GM18907 (cell line): ENCODE data around the gene KIF3B.

ENCODE experiments used
- ATAC-seq: cut with Tn5 transposase; IDR thresholded peaks from one replicate; pipeline ENCODE4 v1.9.1; 2021; ENCODE audit warnings: mild to moderate bottlenecking, moderate library complexity; ENCODE audit not compliant: unreplicated experiment

Gene KIF3B

GRCh38 chr20:32277361-32278198, at the start of gene KIF3B:
Gene KIF3B (plus strand): TSS chr20:32277651. CDS start chr20:32309778, 32,127 bp downstream.
- peak; percentile 80 for ATAC-seq

DNA sequence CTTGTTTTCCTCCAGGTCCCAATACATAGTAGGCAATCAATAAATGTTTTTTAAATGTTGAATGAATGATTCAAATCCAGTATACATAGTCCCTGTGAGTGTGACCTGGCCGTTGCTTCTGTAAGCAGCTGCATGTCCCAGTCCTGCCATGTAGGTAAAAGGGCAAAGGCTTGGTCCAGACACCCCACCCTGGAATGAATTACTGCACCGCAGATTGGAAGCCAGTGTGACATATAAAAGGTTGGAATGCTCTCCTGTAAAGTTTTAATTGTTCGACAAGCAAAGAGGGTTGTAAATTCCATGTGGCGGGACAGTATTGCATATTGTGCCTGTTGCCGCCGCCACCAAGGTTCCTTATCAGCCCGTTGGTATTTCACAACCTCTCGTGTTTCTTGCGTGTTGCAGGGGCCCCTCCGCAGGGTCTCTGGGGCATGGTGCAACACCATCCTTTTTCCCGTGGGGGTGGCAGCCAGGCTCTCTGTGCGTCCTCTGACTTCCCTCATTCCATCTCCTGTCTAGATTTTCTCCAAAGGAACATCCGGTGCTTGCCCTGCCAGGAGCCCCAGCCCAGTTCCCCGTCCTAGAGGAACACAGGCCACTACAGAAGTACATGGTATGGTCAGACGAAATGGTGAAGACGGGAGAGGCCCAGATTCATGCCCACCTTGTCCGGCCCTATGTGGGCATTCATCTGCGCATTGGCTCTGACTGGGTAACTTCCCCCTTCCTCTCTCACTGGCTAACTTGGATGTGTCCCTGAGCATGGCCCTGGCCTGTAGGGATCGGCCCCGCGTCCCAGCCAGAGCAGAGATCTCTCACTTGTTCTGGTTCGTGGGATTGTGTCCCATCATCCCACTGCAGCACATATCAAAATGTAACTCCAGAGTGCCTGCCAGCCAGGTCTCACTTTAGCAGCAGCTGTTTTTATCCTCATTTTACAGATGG, 49.4 kb upstream of the KIF3B start:
- ATAC-seq = no peak

DNA sequence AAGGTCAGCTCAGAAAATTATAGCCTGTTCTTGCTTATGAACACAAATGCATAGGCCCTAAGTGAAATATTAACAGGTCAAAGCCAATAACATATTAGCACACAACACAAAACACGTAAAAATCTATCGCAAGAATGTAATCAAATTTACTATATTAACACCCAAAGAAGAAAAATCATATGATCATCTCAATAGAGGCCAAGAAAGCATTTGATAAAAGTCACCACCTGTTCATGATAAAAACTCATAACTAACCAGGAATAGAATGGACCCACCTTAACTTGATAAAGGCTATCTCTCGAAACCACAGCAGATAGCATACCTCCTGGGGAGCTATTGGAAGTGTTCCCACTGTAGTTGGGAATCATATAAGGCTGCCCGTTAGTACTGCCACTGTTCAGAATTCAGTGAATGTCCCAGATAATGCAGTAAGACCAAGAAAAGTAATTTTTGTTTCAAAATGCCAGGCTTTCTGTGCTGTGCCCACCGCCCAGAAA, 48.2 kb upstream of the KIF3B start:
- ATAC-seq = no peak

DNA sequence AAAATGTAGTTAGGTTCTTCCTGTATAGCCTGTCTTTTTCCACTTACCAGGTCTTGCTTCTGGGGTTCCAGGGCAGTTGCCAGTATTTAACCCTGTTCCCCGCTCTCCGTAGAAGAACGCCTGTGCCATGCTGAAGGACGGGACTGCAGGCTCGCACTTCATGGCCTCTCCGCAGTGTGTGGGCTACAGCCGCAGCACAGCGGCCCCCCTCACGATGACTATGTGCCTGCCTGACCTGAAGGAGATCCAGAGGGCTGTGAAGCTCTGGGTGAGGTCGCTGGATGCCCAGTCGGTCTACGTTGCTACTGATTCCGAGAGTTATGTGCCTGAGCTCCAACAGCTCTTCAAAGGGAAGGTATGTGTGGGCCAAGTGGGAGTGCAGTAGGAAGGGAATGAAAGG, 46.7 kb upstream of the KIF3B start:
- no peak for ATAC-seq

DNA sequence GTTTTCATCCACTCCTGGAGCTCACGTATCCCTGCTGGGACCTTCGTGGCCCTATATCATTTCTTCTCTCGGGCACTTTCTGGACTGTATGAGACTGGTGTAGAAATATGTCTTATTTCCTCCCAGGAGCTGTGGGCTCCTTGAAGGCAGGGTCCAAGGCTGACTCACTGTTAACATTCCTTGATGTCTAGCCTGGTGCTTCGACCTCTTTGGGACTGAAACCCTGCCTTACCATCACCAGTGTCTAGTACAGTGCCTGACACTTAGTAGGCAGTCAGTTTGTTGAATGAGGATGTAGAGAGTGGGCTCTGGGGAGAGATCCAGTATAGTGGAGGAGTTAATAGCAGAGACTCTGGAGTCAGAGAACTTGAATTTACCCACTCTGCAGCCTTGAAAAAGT, 46.2 kb upstream of the KIF3B start:
- no peak for ATAC-seq

DNA sequence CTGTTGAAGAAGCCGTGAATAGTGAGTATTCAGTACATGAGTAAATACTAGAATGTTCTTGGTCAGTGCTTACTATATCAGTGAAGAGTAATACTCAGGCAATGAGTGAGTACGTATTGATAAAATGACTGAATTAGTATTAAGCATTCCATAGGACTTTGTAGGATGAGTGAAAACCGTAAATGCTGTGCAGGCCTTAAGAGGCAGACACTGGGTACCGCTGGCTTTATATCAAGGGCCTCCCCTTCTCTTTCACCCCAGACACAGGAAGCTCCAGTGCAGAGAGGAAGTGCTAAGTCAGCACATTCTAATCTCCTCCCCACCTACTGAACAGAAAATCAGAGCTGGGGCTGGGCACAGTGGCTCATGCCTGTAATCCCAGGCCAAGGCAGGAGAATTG, 45.6 kb upstream of the KIF3B start:
- no peak for ATAC-seq

DNA sequence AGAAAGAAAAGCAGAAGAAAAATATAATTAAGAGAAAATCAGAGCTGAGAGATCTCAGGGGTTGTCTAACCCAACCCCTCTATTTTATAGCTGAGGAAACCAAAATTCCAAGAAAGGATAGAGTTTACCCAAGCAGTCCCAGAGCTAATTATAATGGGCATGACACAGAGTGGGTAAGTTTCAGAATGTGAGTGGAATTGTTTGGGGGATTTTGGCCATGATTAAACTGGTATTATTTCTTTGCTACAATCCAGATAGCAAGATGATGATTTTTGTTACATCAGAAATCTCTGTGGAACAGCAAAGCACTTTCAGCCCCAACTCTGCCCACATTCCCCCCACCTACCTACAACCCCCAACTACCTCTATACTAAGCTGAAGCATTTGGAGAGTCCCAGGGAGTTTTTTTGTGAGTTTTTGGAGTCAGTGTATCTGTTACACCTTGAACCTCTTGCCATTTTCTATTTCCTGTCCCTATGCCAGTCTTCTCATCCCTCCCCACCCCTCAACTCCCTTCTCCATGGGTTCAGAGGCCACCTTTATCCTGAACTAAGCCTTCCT, 45.0 kb upstream of the KIF3B start:
- no peak for ATAC-seq

- ATAC-seq = no peak
These were observed 44.2 kb upstream of the KIF3B start for GRCh38 chr20:32233286-32233685.

GRCh38 chr20:32234135-32234808, 43.2 kb upstream of the KIF3B start:
- no peak for ATAC-seq

- ATAC-seq = no peak
These were observed 42.0 kb upstream of the KIF3B start for GRCh38 chr20:32235331-32236047.

GRCh38 chr20:32236048-32236533, 41.4 kb upstream of the KIF3B start:
- ATAC-seq = no peak

DNA sequence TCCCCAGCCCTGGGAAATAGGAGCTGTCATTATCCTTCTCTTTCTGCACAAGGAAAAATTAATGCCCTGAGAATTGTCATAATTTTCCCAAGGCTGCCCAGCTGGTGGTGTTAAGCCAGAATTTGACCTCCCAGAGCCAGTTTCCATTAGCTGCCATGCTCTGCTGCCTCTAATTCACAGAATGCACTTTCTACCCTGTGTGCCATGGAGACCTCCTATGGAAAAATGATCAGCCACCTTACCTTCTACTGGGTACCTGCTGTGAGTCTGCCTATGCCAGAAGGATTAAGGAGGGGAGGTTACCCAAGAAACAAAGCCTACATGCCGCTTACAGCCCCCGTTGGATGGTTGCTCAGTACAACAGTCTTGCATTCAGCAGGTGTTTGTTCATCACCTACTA, 40.6 kb upstream of the KIF3B start:
- no peak for ATAC-seq

GRCh38 chr20:32237419-32237818, 40.0 kb upstream of the KIF3B start:
- ATAC-seq = no peak

GRCh38 chr20:32238483-32239425, 38.7 kb upstream of the KIF3B start:
- no peak for ATAC-seq

- ATAC-seq = no peak
These were observed 37.2 kb upstream of the KIF3B start for GRCh38 chr20:32240205-32240604.

- no peak for ATAC-seq
These were observed 35.6 kb upstream of the KIF3B start for GRCh38 chr20:32241807-32242206.

DNA sequence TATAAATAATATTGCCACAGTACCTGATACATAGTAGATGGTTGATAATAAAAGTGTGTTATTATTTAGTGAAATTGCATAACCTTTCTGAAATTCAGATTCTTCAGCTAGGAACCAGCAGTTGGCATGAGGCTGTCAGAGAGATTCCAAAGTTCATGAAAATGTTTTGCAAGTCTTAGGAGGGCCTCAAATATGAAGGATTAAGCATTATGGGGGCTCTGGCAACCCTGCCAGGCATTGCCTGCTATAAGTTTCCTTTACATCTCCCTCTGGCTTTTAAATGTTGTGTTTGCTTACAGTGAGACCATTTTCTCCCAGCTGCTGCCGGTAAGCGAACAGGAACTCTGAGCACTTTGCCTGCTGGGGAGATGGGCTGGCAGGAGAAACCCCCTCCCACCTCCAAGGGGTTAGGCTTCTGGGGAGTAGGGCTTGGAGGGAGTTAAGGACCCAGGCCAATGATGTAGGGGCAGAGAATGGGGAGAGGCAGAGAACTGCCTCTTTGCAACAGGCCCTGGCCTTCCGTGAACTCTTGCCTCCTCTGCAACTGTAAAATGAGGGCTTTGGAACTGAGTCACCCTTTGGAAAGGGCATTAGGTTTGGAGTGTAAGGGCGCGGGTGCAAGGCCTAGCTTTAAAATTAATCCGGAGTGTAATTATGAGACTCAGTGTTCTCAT, 33.2 kb upstream of the KIF3B start:
- ATAC-seq = no peak

- ATAC-seq = no peak
These were observed 32.5 kb upstream of the KIF3B start for GRCh38 chr20:32244959-32245358.
